Osteocyte (in vitro differentiated cells): ENCODE measurements around the gene NHLRC2. TPM values are rescaled to one million over a fixed set of nuclear protein-coding genes. Genes with fewer than 3 reads are reported as not detected.

Experiments
- DNase-seq: peaks from one replicate; pipeline ENCODE4 v3.0.0; 2021; ENCODE audit warnings: mixed read lengths; ENCODE audit not compliant: unreplicated experiment; ENCODE audit errors: extremely low spot score
- H3K27ac Mint-ChIP-seq: one replicate; pipeline ENCODE4 v1.8.0; 2021; ENCODE audit warnings: mild to moderate bottlenecking, mixed read lengths; ENCODE audit not compliant: unreplicated experiment
- H3K27me3 Mint-ChIP-seq: one replicate; pipeline ENCODE4 v1.8.0; 2021; ENCODE audit warnings: mixed read lengths; ENCODE audit not compliant: unreplicated experiment
- H3K36me3 Mint-ChIP-seq: one replicate; pipeline ENCODE4 v1.8.0; 2021; ENCODE audit warnings: mixed read lengths; ENCODE audit not compliant: unreplicated experiment
- H3K4me1 Mint-ChIP-seq: one replicate; pipeline ENCODE4 v1.8.0; 2021; ENCODE audit warnings: mixed read lengths; ENCODE audit not compliant: unreplicated experiment
- H3K4me3 Mint-ChIP-seq: one replicate; pipeline ENCODE4 v1.8.0; 2021; ENCODE audit warnings: mild to moderate bottlenecking, moderate library complexity, mixed read lengths; ENCODE audit not compliant: unreplicated experiment
- H3K9me3 Mint-ChIP-seq: one replicate; pipeline ENCODE4 v1.8.0; 2021; ENCODE audit warnings: mixed read lengths; ENCODE audit not compliant: unreplicated experiment
- CTCF ChIP-seq: fragments of 200-600 bp; sonication (generic); IDR thresholded peaks from 2 replicates; pipeline ENCODE4 v1.5.0; 2021; ENCODE audit warnings: antibody characterized with exemption, mild to moderate bottlenecking, moderate library complexity
- total RNA-seq: library from RNA; stranded (reverse); gene quantifications from 2 replicates; pipeline ENCODE4 v1.2.1, GENCODE V29; 2021

The NHLRC2 gene
- total RNA-seq, 1 donor from 2014 or later = 39.3 TPM

- peaks cover 7% of the 10 kb centered on the region for H3K9me3 Mint-ChIP-seq
- no peak for TF ChIP-seq CTCF
- no peaks in the 10 kb centered on the region for H3K27me3 Mint-ChIP-seq
- no peaks in the 10 kb centered on the region for H3K36me3 Mint-ChIP-seq
- H3K4me3 Mint-ChIP-seq = no peak overlapping the region
- peaks cover 46% of the 10 kb centered on the region for H3K4me1 Mint-ChIP-seq
- H3K27ac Mint-ChIP-seq = peak overlapping the region; percentile 90
- no peak for DNase-seq
Measured at GRCh38 chr10:113960617-113961181, 106.2 kb downstream of the NHLRC2 start.

GRCh38 chr10:113961182-113962031, 106.9 kb downstream of the NHLRC2 start:
- Mint-ChIP-seq H3K27me3 (no peaks in the 10 kb centered on the region), H3K27ac (peak overlapping the region; percentile 1), H3K4me3 (no peak overlapping the region), H3K9me3 (peaks cover 3% of the 10 kb centered on the region), H3K36me3 (no peaks in the 10 kb centered on the region), H3K4me1 (peaks cover 39% of the 10 kb centered on the region)
- no peak for TF ChIP-seq CTCF
- no peak for DNase-seq

DNA sequence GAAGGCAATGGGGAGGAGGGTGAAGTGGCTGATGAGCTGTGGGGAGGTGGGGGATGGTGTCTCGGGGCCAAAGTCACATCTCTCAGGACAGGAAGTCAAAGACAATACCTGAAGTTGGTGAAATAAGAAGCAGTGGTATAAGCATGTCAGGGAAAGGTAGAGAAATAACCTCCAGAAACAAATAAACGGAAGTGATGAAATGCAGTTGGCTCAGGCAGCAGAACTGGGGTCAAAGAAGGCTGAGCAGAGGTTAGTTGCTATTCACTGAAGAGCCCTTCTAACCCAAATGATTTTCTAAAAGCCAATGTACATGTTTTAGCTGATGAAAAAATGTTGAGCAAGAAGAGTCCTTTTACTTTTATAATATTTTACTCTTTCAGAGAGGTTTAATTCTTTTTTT, 110.6 kb downstream of the NHLRC2 start:
- Mint-ChIP-seq H3K4me3 (no peak overlapping the region), H3K9me3 (no peaks in the 10 kb centered on the region), H3K27me3 (no peaks in the 10 kb centered on the region), H3K36me3 (no peaks in the 10 kb centered on the region), H3K27ac (no peak overlapping the region), H3K4me1 (peaks cover 3% of the 10 kb centered on the region)
- no peak for TF ChIP-seq CTCF
- DNase-seq = no peak

GRCh38 chr10:113965683-113966082, 111.2 kb downstream of the NHLRC2 start:
- H3K36me3 Mint-ChIP-seq = no peaks in the 10 kb centered on the region
- no peaks in the 10 kb centered on the region for H3K4me1 Mint-ChIP-seq
- no peaks in the 10 kb centered on the region for H3K9me3 Mint-ChIP-seq
- no peak overlapping the region for H3K4me3 Mint-ChIP-seq
- no peaks in the 10 kb centered on the region for H3K27me3 Mint-ChIP-seq
- no peak overlapping the region for H3K27ac Mint-ChIP-seq
- TF ChIP-seq CTCF = no peak
- DNase-seq = no peak

Other genes with a start within 250 kb of the NHLRC2 start
- gene NRAP, start 190.6 kb upstream of the NHLRC2 start, total RNA-seq = not detected in 2 replicates
- gene CASP7, start 174.7 kb upstream of the NHLRC2 start, total RNA-seq = 30.1 and 34.2 TPM in 2 replicates
- gene PLEKHS1, start 103.0 kb upstream of the NHLRC2 start, total RNA-seq = 0.11 TPM in 1 of 2 replicates, not detected in the other
- gene DCLRE1A, start 579 bp upstream of the NHLRC2 start, total RNA-seq = 7.3 and 8.1 TPM in 2 replicates
- gene ADRB1, start 189.2 kb downstream of the NHLRC2 start, total RNA-seq = 0.68 and 0.97 TPM in 2 replicates